ENCODE results near the gene TCF7L2.

DNA sequence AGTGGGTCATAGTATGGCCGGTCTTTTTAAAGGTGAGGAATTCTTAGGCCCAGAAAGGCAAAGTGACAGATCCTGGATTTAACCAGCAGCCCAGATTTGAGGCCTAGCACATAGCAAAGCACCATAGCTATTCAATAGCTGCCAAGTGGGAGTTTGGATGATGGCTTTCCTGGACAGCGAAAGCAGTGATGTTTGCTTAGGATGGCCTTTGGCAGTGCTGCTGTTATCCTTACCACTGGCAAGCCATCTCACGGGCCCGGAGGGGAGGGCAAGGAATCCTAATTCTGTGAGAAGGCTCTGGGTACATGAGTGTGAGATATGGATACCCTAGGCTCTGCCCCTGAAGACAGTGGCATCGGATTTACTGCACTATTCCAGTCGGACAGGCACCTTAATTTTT lies 50.4 kb downstream of the TCF7L2 start:
- TF ChIP-seq POLR2A (IDR thresholded peaks at IDR 0.05; ENCODE audit: low read depth, low read length) (no peak), POLR2AphosphoS5 (IDR thresholded peaks at IDR 0.05; ENCODE audit: low read depth, low read length) (no peak)

Data from GM12892 (cell line).